ENCODE results near the gene FOSL2. TPM values are rescaled to one million over a fixed set of nuclear protein-coding genes. Genes with fewer than 3 reads are reported as not detected.

FOSL2 gene
- total RNA-seq, 1 donor from 2014 or later = 60.5 TPM

DNA sequence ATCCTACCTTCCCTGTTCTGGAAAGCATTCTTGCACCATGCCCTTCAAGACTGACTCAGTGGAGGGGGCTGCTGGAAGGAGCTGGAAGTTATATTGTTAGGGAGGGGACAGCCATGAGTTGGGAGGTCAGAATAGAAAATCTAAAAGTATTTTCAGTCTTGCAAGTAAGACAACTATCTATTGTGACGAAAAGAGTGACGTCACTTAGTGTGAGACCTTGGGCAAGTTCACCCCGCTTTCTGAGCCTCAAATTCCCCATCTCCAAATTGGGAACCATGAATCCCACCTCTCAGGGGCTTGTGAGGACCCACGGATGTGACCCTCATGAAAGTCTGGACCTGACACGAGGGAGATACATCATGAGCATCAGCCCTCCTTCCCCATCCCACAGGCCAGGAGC is 46.5 kb downstream of the FOSL2 start:
- H3K36me3 Mint-ChIP-seq = no peaks in the 10 kb centered on the region
- no peak for DNase-seq (ENCODE audit: low spot score in 2 of 2, unreplicated experiment in 2 of 2)
- peaks cover under 1% of the 10 kb centered on the region for H3K9me3 Mint-ChIP-seq
- H3K4me1 Mint-ChIP-seq = peaks cover 17% of the 10 kb centered on the region
- no peaks in the 10 kb centered on the region for H3K27me3 Mint-ChIP-seq (ENCODE audit: low read depth)
- no peak overlapping the region for H3K27ac Mint-ChIP-seq
- no peak overlapping the region for H3K4me3 Mint-ChIP-seq
- TF ChIP-seq CTCF (IDR thresholded peaks at IDR 0.05; ENCODE audit: unreplicated experiment) = no peak

DNA sequence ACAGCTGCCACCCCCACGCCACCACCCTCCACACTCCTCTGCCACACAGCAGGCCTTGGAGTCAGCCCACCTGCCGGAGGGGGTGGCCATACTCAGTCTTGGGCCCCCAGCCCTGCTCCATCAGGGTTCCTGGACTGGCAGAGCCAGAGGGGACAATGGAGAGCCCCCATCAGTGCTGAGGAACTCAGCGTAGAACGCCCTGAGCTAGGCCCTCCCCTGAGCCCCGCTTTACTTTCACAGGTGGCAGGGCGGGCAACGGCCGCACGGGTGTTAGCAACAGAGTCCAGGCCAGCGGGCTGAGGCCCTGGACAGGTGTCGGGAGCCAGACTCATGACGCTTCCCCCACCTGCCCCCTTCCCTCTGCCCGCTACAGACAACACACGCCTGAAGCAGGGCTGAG is 47.1 kb downstream of the FOSL2 start:
- no peaks in the 10 kb centered on the region for H3K36me3 Mint-ChIP-seq
- no peak for DNase-seq (ENCODE audit: low spot score in 2 of 2, unreplicated experiment in 2 of 2)
- no peak overlapping the region for H3K4me3 Mint-ChIP-seq
- H3K27me3 Mint-ChIP-seq (ENCODE audit: low read depth) = no peaks in the 10 kb centered on the region
- H3K4me1 Mint-ChIP-seq = peaks cover 17% of the 10 kb centered on the region
- no peak overlapping the region for H3K27ac Mint-ChIP-seq
- no peak for TF ChIP-seq CTCF (IDR thresholded peaks at IDR 0.05; ENCODE audit: unreplicated experiment)
- H3K9me3 Mint-ChIP-seq = no peaks in the 10 kb centered on the region

DNA sequence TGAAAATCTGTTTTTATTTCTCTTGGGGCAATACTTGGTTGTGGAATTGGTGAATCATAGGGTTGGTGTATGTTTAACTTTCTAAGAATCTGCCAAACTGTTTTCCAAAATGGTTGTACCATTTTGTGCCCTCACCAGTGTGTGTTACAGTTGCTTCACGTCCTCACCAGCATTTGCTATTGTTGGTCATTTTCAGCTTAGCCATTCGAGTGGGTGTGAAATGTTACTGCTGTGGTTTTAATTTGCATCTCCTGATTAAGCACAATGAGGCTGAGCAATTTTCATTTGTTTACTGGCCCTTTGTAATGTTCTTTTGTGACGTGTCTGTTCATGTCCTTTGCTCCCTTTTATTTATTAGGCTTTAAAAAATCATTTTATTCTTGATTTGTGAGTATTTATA is 49.7 kb downstream of the FOSL2 start:
- Mint-ChIP-seq H3K27me3 (ENCODE audit: low read depth) (no peaks in the 10 kb centered on the region), H3K9me3 (no peaks in the 10 kb centered on the region), H3K36me3 (no peaks in the 10 kb centered on the region), H3K4me3 (no peak overlapping the region), H3K4me1 (peaks cover 4% of the 10 kb centered on the region), H3K27ac (no peak overlapping the region)
- DNase-seq (ENCODE audit: low spot score in 2 of 2, unreplicated experiment in 2 of 2) = no peak
- TF ChIP-seq CTCF (IDR thresholded peaks at IDR 0.05; ENCODE audit: unreplicated experiment) = no peak

- H3K4me1 Mint-ChIP-seq = peaks cover 7% of the 10 kb centered on the region
- H3K4me3 Mint-ChIP-seq = no peak overlapping the region
- H3K36me3 Mint-ChIP-seq = no peaks in the 10 kb centered on the region
- no peak overlapping the region for H3K27ac Mint-ChIP-seq
- no peak for TF ChIP-seq CTCF (IDR thresholded peaks at IDR 0.05; ENCODE audit: unreplicated experiment)
- H3K27me3 Mint-ChIP-seq (ENCODE audit: low read depth) = no peaks in the 10 kb centered on the region
- DNase-seq (ENCODE audit: low spot score in 2 of 2, unreplicated experiment in 2 of 2) = no peak
- no peaks in the 10 kb centered on the region for H3K9me3 Mint-ChIP-seq
Measured at GRCh38 chr2:28444956-28445355, 52.3 kb downstream of the FOSL2 start.

DNA sequence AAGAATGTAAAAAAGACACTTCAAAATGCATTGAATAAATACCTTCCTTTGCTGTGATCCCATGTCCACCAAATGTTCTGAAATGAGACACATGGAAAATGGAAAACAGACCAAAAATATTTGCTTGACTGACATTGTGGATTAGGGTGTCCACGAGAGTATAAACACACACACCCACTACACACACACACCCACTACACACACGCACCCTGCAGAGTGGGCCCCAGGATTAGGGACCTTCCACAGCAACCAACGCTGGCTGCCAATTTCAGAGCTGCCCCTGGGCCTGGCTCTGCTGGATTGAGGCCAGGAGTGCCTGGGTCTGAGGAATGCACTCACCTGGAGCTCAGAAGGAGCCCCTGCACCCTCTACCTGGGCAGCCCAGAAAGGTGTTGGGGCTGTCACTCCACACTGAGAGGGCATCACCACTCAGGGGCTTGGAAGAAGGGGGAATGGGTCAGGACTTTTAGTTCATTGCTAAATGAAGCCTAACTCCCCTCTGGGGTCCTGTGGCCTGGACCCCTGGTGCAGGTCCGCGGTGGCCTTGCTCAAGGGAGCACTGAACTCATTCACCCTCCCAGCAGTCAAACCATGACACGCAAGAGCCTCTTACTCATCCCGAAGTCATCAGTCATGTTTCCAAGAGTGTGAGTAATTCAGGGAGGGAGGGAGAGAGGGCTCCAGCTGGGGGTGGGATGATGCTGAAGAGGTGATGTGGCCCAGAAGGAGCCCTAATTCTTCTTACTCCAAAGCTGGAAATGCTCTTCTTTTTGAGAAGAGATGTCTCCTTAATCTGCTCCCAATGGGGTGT is 53.0 kb downstream of the FOSL2 start:
- no peak for TF ChIP-seq CTCF (IDR thresholded peaks at IDR 0.05; ENCODE audit: unreplicated experiment)
- no peak overlapping the region for H3K27ac Mint-ChIP-seq
- H3K27me3 Mint-ChIP-seq (ENCODE audit: low read depth) = no peaks in the 10 kb centered on the region
- no peaks in the 10 kb centered on the region for H3K9me3 Mint-ChIP-seq
- peaks cover 9% of the 10 kb centered on the region for H3K4me1 Mint-ChIP-seq
- no peak for DNase-seq (ENCODE audit: low spot score in 2 of 2, unreplicated experiment in 2 of 2)
- H3K36me3 Mint-ChIP-seq = no peaks in the 10 kb centered on the region
- H3K4me3 Mint-ChIP-seq = no peak overlapping the region
